DND-41 (cell line): Measurements from ENCODE around the gene CHMP2A.

Source experiments
- EZH2 ChIP-seq: IDR thresholded peaks from 3 replicates; pipeline ENCODE4 v1.6.1; 2012; ENCODE audit warnings: borderline replicate concordance, low read depth, mild to moderate bottlenecking, moderate library complexity, low read length, inconsistent platforms; ENCODE audit not compliant: severe bottlenecking
- TF ChIP-seq, protein P1 (sequence below): IDR thresholded peaks from 2 replicates; pipeline ENCODE4 v1.5.1; 2012; ENCODE audit warnings: borderline replicate concordance, low read length, moderate library complexity, mild to moderate bottlenecking; ENCODE audit not compliant: poor library complexity, severe bottlenecking; ENCODE audit errors: extremely low read depth

DNA sequence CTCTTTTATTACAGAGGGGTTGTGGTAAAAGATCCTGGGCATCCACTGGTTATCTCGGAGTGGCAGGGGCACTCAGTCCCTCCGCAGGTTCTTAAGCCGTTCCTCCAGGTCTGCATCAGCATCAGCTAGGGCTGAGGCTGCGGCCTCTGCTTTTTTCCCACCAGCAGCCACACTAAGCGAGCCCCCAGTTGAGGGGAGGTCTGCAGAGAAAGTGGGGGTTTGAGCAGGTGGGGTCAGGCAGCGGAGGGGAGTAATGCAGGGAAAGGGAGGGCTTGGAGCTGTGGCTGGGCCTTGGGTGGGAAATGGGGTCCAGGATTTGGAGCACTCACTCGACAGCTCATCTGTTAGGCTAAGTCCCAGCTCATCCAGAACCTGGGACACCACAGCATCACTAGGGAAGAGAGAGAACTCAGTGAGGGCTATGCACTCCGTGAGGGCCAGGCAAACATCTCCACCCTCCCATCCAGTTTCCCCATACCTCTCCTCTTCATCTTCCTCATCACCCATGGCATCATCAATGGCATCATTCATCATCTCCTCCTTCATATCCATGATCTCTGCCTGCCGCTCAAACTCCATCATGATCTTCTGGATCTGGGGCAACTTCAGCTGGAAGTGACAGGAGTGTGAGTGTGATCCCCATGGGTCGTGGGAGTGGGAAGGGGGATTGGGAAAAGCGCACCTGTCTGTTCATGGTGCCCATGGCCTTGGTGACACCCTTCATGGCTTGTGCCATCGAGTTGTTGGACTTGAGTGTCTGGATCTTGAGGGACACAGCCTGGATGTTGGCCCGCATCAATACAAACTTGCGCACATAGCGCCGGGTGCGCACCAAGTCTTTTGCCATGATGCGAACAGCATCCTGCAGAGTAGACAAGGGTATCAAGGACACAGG is 3.1 kb downstream of the CHMP2A start:
- no peak for TF ChIP-seq EZH2
- TF ChIP-seq, protein P1, sequence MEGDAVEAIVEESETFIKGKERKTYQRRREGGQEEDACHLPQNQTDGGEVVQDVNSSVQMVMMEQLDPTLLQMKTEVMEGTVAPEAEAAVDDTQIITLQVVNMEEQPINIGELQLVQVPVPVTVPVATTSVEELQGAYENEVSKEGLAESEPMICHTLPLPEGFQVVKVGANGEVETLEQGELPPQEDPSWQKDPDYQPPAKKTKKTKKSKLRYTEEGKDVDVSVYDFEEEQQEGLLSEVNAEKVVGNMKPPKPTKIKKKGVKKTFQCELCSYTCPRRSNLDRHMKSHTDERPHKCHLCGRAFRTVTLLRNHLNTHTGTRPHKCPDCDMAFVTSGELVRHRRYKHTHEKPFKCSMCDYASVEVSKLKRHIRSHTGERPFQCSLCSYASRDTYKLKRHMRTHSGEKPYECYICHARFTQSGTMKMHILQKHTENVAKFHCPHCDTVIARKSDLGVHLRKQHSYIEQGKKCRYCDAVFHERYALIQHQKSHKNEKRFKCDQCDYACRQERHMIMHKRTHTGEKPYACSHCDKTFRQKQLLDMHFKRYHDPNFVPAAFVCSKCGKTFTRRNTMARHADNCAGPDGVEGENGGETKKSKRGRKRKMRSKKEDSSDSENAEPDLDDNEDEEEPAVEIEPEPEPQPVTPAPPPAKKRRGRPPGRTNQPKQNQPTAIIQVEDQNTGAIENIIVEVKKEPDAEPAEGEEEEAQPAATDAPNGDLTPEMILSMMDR = no peak
